Right atrium auricular region (tissue), 2 donors: ENCODE measurements around the gene FST. TPM values are rescaled to one million over a fixed set of nuclear protein-coding genes. Genes with fewer than 3 reads are reported as not detected.

Experiments
- DNase-seq: peaks from one replicate; pipeline ENCODE4 v3.0.0-alpha.2; 2019; ENCODE audit warnings: low spot score
- H3K27ac ChIP-seq, 2 donors: fragments of 200-600 bp; sonication (generic); 1 replicate in 1 of 2; 2 replicates in 1 of 2; pipeline ENCODE4 v1.5.1; 2016 to 2019
- H3K27me3 ChIP-seq, 2 donors: fragments of 200-600 bp; sonication (generic); one replicate each; pipeline versions ENCODE4 v1.5.1 to v1.6.0; 2017 to 2019
- H3K36me3 ChIP-seq: fragments of 200-600 bp; sonication (generic); one replicate; pipeline ENCODE4 v1.5.1; 2016
- H3K4me1 ChIP-seq, 2 donors: fragments of 200-600 bp; sonication (generic); one replicate each; pipeline versions ENCODE4 v1.5.1 to v1.6.0; 2017 to 2019
- H3K4me3 ChIP-seq, 2 donors: fragments of 200-600 bp; sonication (generic); 1 replicate in 1 of 2; 2 replicates in 1 of 2; pipeline ENCODE4 v1.5.1; 2017 to 2019; ENCODE audit warnings: mild to moderate bottlenecking in 1 of 2, moderate library complexity in 1 of 2
- H3K9me3 ChIP-seq, 2 donors: fragments of 200-600 bp; sonication (generic); one replicate each; pipeline ENCODE4 v1.5.1; 2019
- total RNA-seq, 2 donors: library from RNA; depleted of rRNA; stranded (reverse); fragments of >200 nt; gene quantifications; one replicate each; pipeline ENCODE4 v1.1.0, GENCODE V29; 2016
- TF ChIP-seq, protein P1 (sequence below), 2 donors: fragments of 200-600 bp; sonication (generic); IDR thresholded peaks; one replicate each; pipeline ENCODE4 v1.5.1; 2019; ENCODE audit warnings: antibody characterized with exemption in 2 of 2

The FST gene
- total RNA-seq, 2 donors from 2014 or later = 0.70 to 1.5 TPM

DNA sequence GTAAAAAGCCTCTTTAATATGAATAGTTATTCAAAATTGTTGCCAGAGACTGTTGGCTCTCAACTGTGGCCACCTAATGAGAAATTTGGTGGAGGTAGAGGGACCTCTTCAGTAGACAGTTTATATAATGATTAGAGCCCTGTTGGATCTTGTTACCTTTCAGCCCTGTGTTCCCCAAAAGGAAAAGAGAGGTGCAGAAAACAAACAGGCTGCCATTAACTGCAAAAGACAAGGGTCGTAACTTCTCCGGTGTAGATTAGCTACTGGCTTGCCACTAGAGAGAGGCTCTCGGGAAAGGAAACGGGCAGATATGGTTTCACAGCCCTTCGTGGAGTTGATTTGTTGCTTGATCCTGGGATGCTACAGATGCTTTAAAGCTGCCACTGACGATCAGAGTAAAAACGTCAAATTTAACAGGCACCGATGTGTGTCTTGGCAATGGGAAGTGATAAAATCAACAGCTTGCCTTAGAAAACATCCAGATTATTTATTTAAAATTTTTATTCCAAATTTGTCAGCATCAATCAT lies 7.8 kb downstream of the FST start:
- H3K27ac ChIP-seq = no peak overlapping the region
- DNase-seq = no peak
- TF ChIP-seq, protein P1, sequence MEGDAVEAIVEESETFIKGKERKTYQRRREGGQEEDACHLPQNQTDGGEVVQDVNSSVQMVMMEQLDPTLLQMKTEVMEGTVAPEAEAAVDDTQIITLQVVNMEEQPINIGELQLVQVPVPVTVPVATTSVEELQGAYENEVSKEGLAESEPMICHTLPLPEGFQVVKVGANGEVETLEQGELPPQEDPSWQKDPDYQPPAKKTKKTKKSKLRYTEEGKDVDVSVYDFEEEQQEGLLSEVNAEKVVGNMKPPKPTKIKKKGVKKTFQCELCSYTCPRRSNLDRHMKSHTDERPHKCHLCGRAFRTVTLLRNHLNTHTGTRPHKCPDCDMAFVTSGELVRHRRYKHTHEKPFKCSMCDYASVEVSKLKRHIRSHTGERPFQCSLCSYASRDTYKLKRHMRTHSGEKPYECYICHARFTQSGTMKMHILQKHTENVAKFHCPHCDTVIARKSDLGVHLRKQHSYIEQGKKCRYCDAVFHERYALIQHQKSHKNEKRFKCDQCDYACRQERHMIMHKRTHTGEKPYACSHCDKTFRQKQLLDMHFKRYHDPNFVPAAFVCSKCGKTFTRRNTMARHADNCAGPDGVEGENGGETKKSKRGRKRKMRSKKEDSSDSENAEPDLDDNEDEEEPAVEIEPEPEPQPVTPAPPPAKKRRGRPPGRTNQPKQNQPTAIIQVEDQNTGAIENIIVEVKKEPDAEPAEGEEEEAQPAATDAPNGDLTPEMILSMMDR (IDR thresholded peaks at IDR 0.05) = no peak
- H3K27me3 ChIP-seq = no peaks in the 10 kb centered on the region
- no peaks in the 10 kb centered on the region for H3K9me3 ChIP-seq
- no peak overlapping the region for H3K4me3 ChIP-seq
- H3K4me1 ChIP-seq = no peaks in the 10 kb centered on the region
- H3K36me3 ChIP-seq = no peaks in the 10 kb centered on the region

- Histone ChIP-seq H3K36me3 (no peaks in the 10 kb centered on the region), H3K4me1 (no peaks in the 10 kb centered on the region), H3K27me3 (no peaks in the 10 kb centered on the region), H3K9me3 (no peaks in the 10 kb centered on the region), H3K27ac (no peak overlapping the region), H3K4me3 (no peak overlapping the region)
- TF ChIP-seq, protein P1 (IDR thresholded peaks at IDR 0.05) = no peak
- DNase-seq = no peak
Measured at GRCh38 chr5:53490747-53491146, 10.3 kb downstream of the FST start.

- H3K4me3 ChIP-seq = no peak overlapping the region
- no peaks in the 10 kb centered on the region for H3K27me3 ChIP-seq
- no peak overlapping the region for H3K27ac ChIP-seq
- TF ChIP-seq, protein P1 (IDR thresholded peaks at IDR 0.05) = no peak
- no peak for DNase-seq
- no peaks in the 10 kb centered on the region for H3K36me3 ChIP-seq
- H3K9me3 ChIP-seq = no peaks in the 10 kb centered on the region
- no peaks in the 10 kb centered on the region for H3K4me1 ChIP-seq
Measured at GRCh38 chr5:53501054-53501453, 20.6 kb downstream of the FST start.

DNA sequence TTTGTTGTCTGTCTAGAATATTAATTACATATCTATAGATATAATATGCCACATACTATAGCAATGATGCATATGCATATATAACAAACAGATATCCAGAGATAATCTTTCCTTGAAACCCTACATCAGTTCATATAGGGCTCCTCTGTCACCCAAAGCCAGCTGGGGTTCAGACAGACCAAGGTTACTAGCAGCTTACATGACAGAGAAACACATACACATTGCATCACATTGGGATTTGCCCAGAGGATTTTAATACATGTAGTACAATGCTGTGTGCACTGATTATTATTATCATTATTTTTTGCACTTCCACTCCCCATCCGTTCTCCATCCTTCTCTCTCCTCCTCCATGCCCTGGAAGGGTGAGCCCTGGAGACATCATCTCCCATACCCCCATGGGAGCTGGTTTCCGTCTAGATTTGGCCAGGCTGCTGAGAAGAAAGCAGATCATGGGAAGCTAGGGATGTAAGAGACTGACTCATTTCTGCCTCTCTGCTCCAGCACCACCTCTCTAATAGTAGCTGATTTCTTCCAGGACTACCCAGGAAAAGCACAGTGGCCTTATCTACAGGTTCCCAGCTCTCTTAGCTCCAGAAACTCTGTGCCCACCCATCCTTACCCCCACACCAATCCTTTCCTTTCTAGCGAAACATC lies 23.3 kb downstream of the FST start:
- Histone ChIP-seq H3K36me3 (no peaks in the 10 kb centered on the region), H3K9me3 (no peaks in the 10 kb centered on the region), H3K4me1 (no peaks in the 10 kb centered on the region), H3K4me3 (no peak overlapping the region), H3K27me3 (no peaks in the 10 kb centered on the region), H3K27ac (no peak overlapping the region)
- no peak for DNase-seq
- TF ChIP-seq, protein P1 (IDR thresholded peaks at IDR 0.05) = no peak

DNA sequence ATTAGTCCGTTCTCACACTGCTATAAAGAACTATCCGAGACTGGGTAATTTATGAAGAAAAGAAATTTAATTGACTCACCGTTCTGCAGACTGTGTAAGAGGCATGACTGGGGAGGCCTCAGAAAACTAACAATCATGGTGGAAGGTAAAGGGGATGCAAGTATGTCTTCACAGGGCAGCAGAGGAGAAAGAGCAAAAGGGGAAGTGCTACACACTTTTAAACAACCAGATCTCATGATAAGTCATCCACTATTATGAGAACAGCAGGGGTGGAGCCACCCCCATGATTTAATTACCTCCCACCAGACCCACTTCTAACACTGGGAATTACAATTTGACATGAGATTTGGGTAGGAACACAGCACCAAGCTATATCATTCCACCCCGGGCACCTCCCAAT lies 26.6 kb downstream of the FST start:
- no peak overlapping the region for H3K4me3 ChIP-seq
- DNase-seq = no peak
- no peak overlapping the region for H3K27ac ChIP-seq
- H3K4me1 ChIP-seq = no peaks in the 10 kb centered on the region
- peaks cover 0 to 22% of the 10 kb centered on the region in 2 donors for H3K9me3 ChIP-seq
- TF ChIP-seq, protein P1 (IDR thresholded peaks at IDR 0.05) = no peak
- no peaks in the 10 kb centered on the region for H3K36me3 ChIP-seq
- H3K27me3 ChIP-seq = no peaks in the 10 kb centered on the region

DNA sequence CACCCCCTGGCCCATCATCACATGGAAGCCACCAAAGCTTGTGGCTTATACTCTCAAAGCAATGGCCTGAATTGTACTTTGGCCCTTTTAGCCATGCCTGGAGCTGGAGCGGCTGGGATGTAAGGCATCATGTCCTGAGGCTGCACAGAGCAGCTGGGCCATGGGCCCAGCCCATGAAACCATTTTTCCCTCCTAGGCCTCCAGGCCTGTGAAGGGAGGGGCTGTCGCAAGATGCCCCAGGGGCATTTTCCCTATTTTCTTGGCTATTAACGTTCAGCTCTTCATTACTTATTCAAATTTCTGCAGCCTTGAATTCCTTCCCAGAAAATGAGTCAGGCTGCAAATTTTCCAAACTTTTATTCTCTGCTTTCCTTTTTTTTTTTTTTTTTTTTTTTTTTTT lies 27.7 kb downstream of the FST start:
- Histone ChIP-seq H3K4me3 (no peak overlapping the region), H3K27ac (no peak overlapping the region), H3K9me3 (peaks cover 0 to 26% of the 10 kb centered on the region in 2 donors), H3K4me1 (no peaks in the 10 kb centered on the region), H3K27me3 (no peaks in the 10 kb centered on the region), H3K36me3 (no peaks in the 10 kb centered on the region)
- TF ChIP-seq, protein P1 (IDR thresholded peaks at IDR 0.05) = no peak
- no peak for DNase-seq
